Brain microvascular endothelial cell (primary cell): ENCODE data around the gene PDE4D.

Experiments
- DNase-seq: peaks from one replicate; pipeline ENCODE4 v3.0.0-alpha.2; 2020
- H3K27ac ChIP-seq: fragments of 250-450 bp; sonication (Bioruptor Pico); 2 replicates; pipeline ENCODE4 v1.5.1; 2020; ENCODE audit warnings: mild to moderate bottlenecking, moderate library complexity
- H3K27me3 ChIP-seq: fragments of 250-450 bp; sonication (Bioruptor Pico); replicated peaks from 2 replicates; pipeline ENCODE4 v1.5.1; 2020; ENCODE audit warnings: mild to moderate bottlenecking
- H3K36me3 ChIP-seq: fragments of 250-450 bp; sonication (Bioruptor Pico); replicated peaks from 2 replicates; pipeline ENCODE4 v1.5.1; 2020; ENCODE audit warnings: mild to moderate bottlenecking
- H3K4me3 ChIP-seq: 2 replicates; pipeline ENCODE4 v1.5.1; 2011; ENCODE audit warnings: low read depth, mild to moderate bottlenecking, control low read depth, low read length, moderate library complexity
- CTCF ChIP-seq: IDR thresholded peaks from 2 replicates; pipeline ENCODE4 v1.5.1; 2011; ENCODE audit warnings: low read depth, mild to moderate bottlenecking, moderate library complexity, low read length, control low read depth, inconsistent platforms; ENCODE audit errors: missing control alignments
- in situ Hi-C: cut with HindIII; loops from 2 replicates; pipeline ENCODE4 v1.10.0; 2017; ENCODE audit warnings: low sequenced_read_pairs, low pct_ligation_motif_present

Gene PDE4D

DNA sequence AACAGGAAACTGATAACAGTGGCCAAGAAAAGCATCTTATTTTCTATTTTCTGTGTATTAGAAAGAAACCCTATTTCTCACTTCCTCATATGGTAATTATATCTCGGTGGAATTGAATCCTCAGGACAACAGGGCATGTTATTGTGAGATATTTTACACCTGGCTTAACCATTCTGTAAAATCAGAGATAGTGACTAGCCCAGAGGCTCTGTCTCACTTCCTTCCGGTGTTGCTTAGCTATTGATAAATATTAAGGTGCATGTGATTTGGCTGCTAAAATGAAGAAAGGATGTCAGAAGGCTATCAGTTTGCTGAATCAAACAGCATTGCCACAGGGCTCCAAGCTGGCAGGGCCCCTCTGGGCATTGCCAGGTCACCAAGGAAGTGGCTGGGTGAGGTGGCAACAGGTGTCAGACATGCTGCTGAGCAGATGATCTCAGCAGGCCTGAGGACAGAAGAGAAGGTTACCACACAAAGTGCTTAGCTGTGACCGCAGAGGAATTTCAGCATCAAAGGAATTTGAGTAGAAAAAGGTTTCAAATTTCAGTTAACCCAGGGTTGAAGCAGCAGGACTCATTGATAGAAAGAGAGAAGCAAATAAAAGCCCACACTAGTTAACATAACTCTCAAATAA lies 330.7 kb downstream of the PDE4D start:
- H3K27ac ChIP-seq, result peak overlapping the region; percentile 1
- H3K4me3 ChIP-seq, result no peak overlapping the region
- DNase-seq, result peak; percentile 29
- H3K36me3 ChIP-seq, result no peaks in the 10 kb centered on the region
- H3K27me3 ChIP-seq, result no peaks in the 10 kb centered on the region
- in situ Hi-C loops, result no loop called here
- no peak for TF ChIP-seq CTCF

- no peak overlapping the region for H3K4me3 ChIP-seq
- in situ Hi-C loops, result no loop called here
- TF ChIP-seq CTCF, result no peak
- no peak overlapping the region for H3K27ac ChIP-seq
- no peaks in the 10 kb centered on the region for H3K36me3 ChIP-seq
- H3K27me3 ChIP-seq, result no peaks in the 10 kb centered on the region
- DNase-seq, result no peak
Observed at GRCh38 chr5:59560553-59560952, 333.0 kb downstream of the PDE4D start.

DNA sequence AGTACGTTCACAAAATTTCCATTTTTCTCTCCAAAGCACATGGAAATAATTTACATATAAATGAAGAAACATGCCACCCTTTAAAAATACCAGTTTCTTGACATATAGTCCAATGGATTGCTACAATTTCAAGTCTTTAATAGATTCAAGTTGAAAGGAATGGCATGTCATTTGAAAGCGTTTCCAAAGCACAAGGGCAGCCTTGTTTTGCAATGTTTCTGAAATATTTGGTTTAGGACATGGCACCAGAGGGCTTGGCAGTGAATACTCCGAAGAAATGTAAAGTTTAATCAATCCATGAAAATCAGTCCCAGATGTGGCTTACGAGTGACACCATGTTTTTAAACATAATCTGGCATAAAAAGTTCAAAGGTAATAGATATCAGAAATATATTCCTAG lies 333.7 kb downstream of the PDE4D start:
- TF ChIP-seq CTCF, result no peak
- Histone ChIP-seq H3K27me3 (no peaks in the 10 kb centered on the region), H3K27ac (no peak overlapping the region), H3K36me3 (no peaks in the 10 kb centered on the region), H3K4me3 (no peak overlapping the region)
- in situ Hi-C loops, result no loop called here
- DNase-seq, result no peak

GRCh38 chr5:59559323-59559722 lies 334.2 kb downstream of the PDE4D start:
- no peak for TF ChIP-seq CTCF
- Histone ChIP-seq H3K27ac (no peak overlapping the region), H3K4me3 (no peak overlapping the region), H3K27me3 (no peaks in the 10 kb centered on the region), H3K36me3 (no peaks in the 10 kb centered on the region)
- peak; percentile 40 for DNase-seq
- in situ Hi-C loops, result no loop called here

- DNase-seq, result no peak
- no peak for TF ChIP-seq CTCF
- H3K27me3 ChIP-seq, result no peaks in the 10 kb centered on the region
- no peak overlapping the region for H3K27ac ChIP-seq
- H3K4me3 ChIP-seq, result no peak overlapping the region
- no peaks in the 10 kb centered on the region for H3K36me3 ChIP-seq
- in situ Hi-C loops, result no loop called here
Observed at GRCh38 chr5:59558501-59558900, 335.0 kb downstream of the PDE4D start.

GRCh38 chr5:59557572-59557971 lies 336.0 kb downstream of the PDE4D start:
- Histone ChIP-seq H3K27ac (no peak overlapping the region), H3K36me3 (no peaks in the 10 kb centered on the region), H3K27me3 (no peaks in the 10 kb centered on the region), H3K4me3 (no peak overlapping the region)
- DNase-seq, result no peak
- TF ChIP-seq CTCF, result no peak
- in situ Hi-C loops, result no loop called here
